Endothelial cell of umbilical vein (primary cell): ENCODE results near the gene ZNF470.

ENCODE experiments used
- EZH2 ChIP-seq: IDR thresholded peaks from 2 replicates; pipeline ENCODE4 v1.6.1; 2012; ENCODE audit warnings: borderline replicate concordance, low read depth, mild to moderate bottlenecking, moderate library complexity, low read length, inconsistent platforms; ENCODE audit not compliant: severe bottlenecking
- MAX ChIP-seq: IDR thresholded peaks from 2 replicates; pipeline ENCODE4 v1.6.1; 2011; ENCODE audit not compliant: insufficient read depth, insufficient read length
- POLR2A ChIP-seq: IDR thresholded peaks from 2 replicates; pipeline ENCODE4 v1.6.1; 2012; ENCODE audit warnings: low read depth, mild to moderate bottlenecking, control low read depth, low read length
- TF ChIP-seq, protein P1 (sequence below), 2 donors: IDR thresholded peaks; 1 replicate in 1 of 2; 2 replicates in 1 of 2; pipeline ENCODE4 v1.5.1; 2011; ENCODE audit warnings: low read length in 2 of 2, mild to moderate bottlenecking in 2 of 2, moderate library complexity in 2 of 2, control low read depth in 1 of 2, inconsistent platforms in 1 of 2, low read depth in 1 of 2; ENCODE audit not compliant: insufficient read depth in 1 of 2; ENCODE audit errors: extremely low read depth in 1 of 2

DNA sequence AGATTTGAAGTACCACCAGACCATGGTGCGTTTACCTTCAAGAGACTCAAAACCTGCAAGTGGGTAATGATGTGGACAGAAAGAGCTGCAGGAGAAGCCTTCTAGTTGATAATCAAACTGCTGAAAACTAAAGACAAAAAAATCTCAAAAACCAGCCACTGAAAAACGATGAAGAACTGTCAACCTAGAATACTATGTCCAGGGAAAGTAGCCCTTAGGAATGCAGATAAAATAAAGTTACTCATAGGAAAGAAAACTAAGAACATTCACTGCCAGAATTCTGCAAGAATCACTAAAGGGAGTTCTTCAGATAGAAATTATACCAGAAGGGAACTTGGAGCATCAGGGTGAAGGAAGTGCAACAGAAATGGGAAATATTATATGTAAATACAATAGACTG lies 5.3 kb downstream of the ZNF470 start:
- TF ChIP-seq POLR2A (no peak), MAX (no peak), EZH2 (no peak)
- TF ChIP-seq, protein P1, sequence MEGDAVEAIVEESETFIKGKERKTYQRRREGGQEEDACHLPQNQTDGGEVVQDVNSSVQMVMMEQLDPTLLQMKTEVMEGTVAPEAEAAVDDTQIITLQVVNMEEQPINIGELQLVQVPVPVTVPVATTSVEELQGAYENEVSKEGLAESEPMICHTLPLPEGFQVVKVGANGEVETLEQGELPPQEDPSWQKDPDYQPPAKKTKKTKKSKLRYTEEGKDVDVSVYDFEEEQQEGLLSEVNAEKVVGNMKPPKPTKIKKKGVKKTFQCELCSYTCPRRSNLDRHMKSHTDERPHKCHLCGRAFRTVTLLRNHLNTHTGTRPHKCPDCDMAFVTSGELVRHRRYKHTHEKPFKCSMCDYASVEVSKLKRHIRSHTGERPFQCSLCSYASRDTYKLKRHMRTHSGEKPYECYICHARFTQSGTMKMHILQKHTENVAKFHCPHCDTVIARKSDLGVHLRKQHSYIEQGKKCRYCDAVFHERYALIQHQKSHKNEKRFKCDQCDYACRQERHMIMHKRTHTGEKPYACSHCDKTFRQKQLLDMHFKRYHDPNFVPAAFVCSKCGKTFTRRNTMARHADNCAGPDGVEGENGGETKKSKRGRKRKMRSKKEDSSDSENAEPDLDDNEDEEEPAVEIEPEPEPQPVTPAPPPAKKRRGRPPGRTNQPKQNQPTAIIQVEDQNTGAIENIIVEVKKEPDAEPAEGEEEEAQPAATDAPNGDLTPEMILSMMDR (IDR thresholded peaks at IDR 0.05; ENCODE audit: extremely low read depth in 1 of 2, insufficient read depth in 1 of 2, low read depth in 1 of 2, low read length in 2 of 2), result no peak
